Spleen (tissue), 11 donors: ENCODE results near the gene CCDC141. TPM values are rescaled to one million over a fixed set of nuclear protein-coding genes. Genes with fewer than 3 reads are reported as not detected.

Source experiments
- DNase-seq: peaks from one replicate; pipeline ENCODE4 v3.0.0-alpha.2; 2020
- H3K27ac ChIP-seq, 8 donors: fragments of 200-600 bp; sonication (generic) in 7 of 8; 1 replicate in 4 of 8; 2 replicates in 4 of 8; pipeline versions ENCODE4 v1.5.0 to v1.8.0; 2016 to 2021; ENCODE audit warnings: inconsistent platforms in 4 of 8, mild to moderate bottlenecking in 4 of 8, moderate library complexity in 1 of 8
- H3K27me3 ChIP-seq, 7 donors: fragments of 200-600 bp; sonication (generic) in 6 of 7; replicated peaks in 1 of 7; 1 replicate in 4 of 7; 2 replicates in 3 of 7; pipeline versions ENCODE4 v1.5.0 to v1.8.0; 2016 to 2021; ENCODE audit warnings: inconsistent platforms in 3 of 7, mild to moderate bottlenecking in 1 of 7
- H3K36me3 ChIP-seq, 6 donors: fragments of 200-600 bp; sonication (generic) in 5 of 6; 1 replicate in 4 of 6; 2 replicates in 2 of 6; pipeline versions ENCODE4 v1.5.0 to v1.8.0; 2016 to 2021; ENCODE audit warnings: inconsistent platforms in 2 of 6
- H3K4me1 ChIP-seq, 6 donors: fragments of 200-600 bp; sonication (generic) in 5 of 6; 1 replicate in 3 of 6; 2 replicates in 3 of 6; pipeline versions ENCODE4 v1.5.0 to v1.8.0; 2016 to 2021; ENCODE audit warnings: inconsistent platforms in 3 of 6
- H3K4me3 ChIP-seq, 8 donors: fragments of 200-600 bp; sonication (generic) in 7 of 8; 1 replicate in 4 of 8; 2 replicates in 4 of 8; pipeline versions ENCODE4 v1.5.0 to v1.8.0; 2016 to 2021; ENCODE audit warnings: inconsistent platforms in 4 of 8, mild to moderate bottlenecking in 4 of 8, moderate library complexity in 2 of 8
- H3K9me3 ChIP-seq, 8 donors: fragments of 200-600 bp; sonication (generic) in 7 of 8; 1 replicate in 4 of 8; 2 replicates in 4 of 8; pipeline versions ENCODE4 v1.5.0 to v1.8.0; 2016 to 2021; ENCODE audit warnings: inconsistent platforms in 4 of 8
- CTCF ChIP-seq, 11 experiments: fragments of 200-600 bp in 7 of 11; fragments of 450-650 bp in 4 of 11; sonication (generic) in 4 of 11; IDR thresholded peaks in 8 of 11; conservative IDR thresholded peaks in 3 of 11; 1 replicate in 7 of 11; 2 replicates in 4 of 11; pipeline versions ENCODE4 v1.4.0 to v1.8.0; 2016 to 2021; ENCODE audit warnings: antibody characterized with exemption in 11 of 11, inconsistent platforms in 4 of 11, mild to moderate bottlenecking in 1 of 11
- POLR2A ChIP-seq, 3 donors: fragments of 450-650 bp; IDR thresholded peaks; one replicate each; pipeline ENCODE4 v1.5.1; 2017; ENCODE audit warnings: antibody characterized with exemption in 3 of 3, mild to moderate bottlenecking in 1 of 3
- POLR2AphosphoS5 ChIP-seq, 3 donors: sonication (generic); formaldehyde crosslinking; IDR thresholded peaks; one replicate each; pipeline ENCODE4 v1.5.1; 2017; ENCODE audit warnings: antibody characterized with exemption in 3 of 3
- WGBS, 5 donors: extraction: QIAGEN DNeasy Blood & Tissue Kit in 3 of 5; methylation state at CpG; one replicate each; pipeline versions ENCODE4 v1.1.5 to v1.1.7; 2013 to 2018; 5-methylcytosine and 5-hydroxymethylcytosine counted together
- intact Hi-C: fragments of 100-400 bp; cut with DNase I; formaldehyde crosslinking; loops from one replicate; pipeline ENCODE4 v1.15.0; 2023; ENCODE audit warnings: low total_unique reads
- polyA plus RNA-seq, 3 donors: library from polyadenylated mRNA; stranded (reverse); fragments of 200-250 nt; gene quantifications; one replicate each; pipeline ENCODE4 v1.2.1, GENCODE V29; 2013
- total RNA-seq, 7 donors: library from RNA; depleted of rRNA in 3 of 7; stranded (reverse); fragments of >200 nt in 3 of 7; fragmentation: NEBNext Ultra II Directional in 4 of 7; extraction: Animal tissue kit (Norgen Biotek cat#: 25700) in 4 of 7; gene quantifications; one replicate each; pipeline versions ENCODE4 v1.1.0 to v1.2.1, GENCODE V29; 2016 to 2021
- donor health status: healthy with polysubstance abuse.
- donor health status: DM: no; HTN: no; CAD: no; lungs with moderate emphysema.
- donor health status: DM: no; HTN: no; CAD: no.
- donor health status: Bipolar disorder and iron deficiency.
- donor health status: healthy.
- donor health status: DM: no; HTN: no; CAD: no.
- donor health status: DM: yes; HTN: yes; CAD: no.

CCDC141 gene
- total and polyA plus RNA-seq, 10 donors = 0.29 to 21.3 (median 11.4) TPM

GRCh38 chr2:179024445-179024844 lies 25.5 kb downstream of the CCDC141 start:
- TF ChIP-seq CTCF (IDR thresholded peaks at IDR 0.05 in 8 of 11, conservative IDR thresholded peaks at IDR 0.05 in 3 of 11) = no peak
- H3K27ac ChIP-seq = peak overlapping the region in 5 of 8 donors; percentile 22 to 64 (median 50)
- H3K9me3 ChIP-seq = peaks cover 0 to 23% (median 9%) of the 10 kb centered on the region in 8 donors
- H3K36me3 ChIP-seq = no peaks in the 10 kb centered on the region
- WGBS, 5 donors = 31 to 46% (median 31%) methylated on average over 2 of the region's 2 CpGs
- DNase-seq = no peak
- H3K27me3 ChIP-seq = no peaks in the 10 kb centered on the region
- intact Hi-C loops = no loop called here
- no peak overlapping the region for H3K4me3 ChIP-seq
- peaks cover 0 to 26% (median 0%) of the 10 kb centered on the region in 6 donors for H3K4me1 ChIP-seq

DNA sequence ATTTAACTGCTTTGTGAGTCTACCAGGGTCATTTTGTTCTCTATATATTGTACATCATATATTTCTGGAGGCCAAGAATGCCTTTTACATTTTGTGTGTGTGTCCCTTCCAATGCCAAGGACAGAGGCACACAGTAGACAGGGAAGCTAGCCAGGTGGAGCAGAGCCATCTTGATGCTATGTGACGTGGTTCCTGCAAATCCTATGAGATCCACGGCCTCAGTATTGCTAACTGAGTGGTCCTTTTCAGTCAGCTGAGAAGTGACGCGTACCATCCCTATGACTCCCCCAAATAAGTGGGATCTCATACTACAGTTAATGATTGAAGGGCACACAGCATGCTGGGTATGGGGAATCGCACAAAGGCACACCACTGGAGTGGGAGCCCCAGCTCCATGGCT lies 27.3 kb downstream of the CCDC141 start:
- intact Hi-C loops = no loop called here
- Histone ChIP-seq H3K27me3 (no peaks in the 10 kb centered on the region), H3K4me1 (peaks cover 0 to 26% (median 0%) of the 10 kb centered on the region in 6 donors), H3K4me3 (no peak overlapping the region), H3K9me3 (peaks cover 0 to 16% (median 5%) of the 10 kb centered on the region in 8 donors), H3K36me3 (no peaks in the 10 kb centered on the region), H3K27ac (no peak overlapping the region)
- 89 to 94% (median 92%) methylated on average over 5 of the region's 5 CpGs for WGBS, 5 donors
- DNase-seq = no peak
- TF ChIP-seq POLR2AphosphoS5 (IDR thresholded peaks at IDR 0.05) (no peak), CTCF (IDR thresholded peaks at IDR 0.05 in 8 of 11, conservative IDR thresholded peaks at IDR 0.05 in 3 of 11) (no peak), POLR2A (IDR thresholded peaks at IDR 0.05) (no peak)

- intact Hi-C loops = no loop called here
- no peak for DNase-seq
- Histone ChIP-seq H3K9me3 (peaks cover 0 to 3% (median 0%) of the 10 kb centered on the region in 8 donors), H3K36me3 (no peaks in the 10 kb centered on the region), H3K27me3 (no peaks in the 10 kb centered on the region), H3K4me1 (peaks cover 0 to 26% (median 0%) of the 10 kb centered on the region in 6 donors), H3K27ac (peak overlapping the region in 2 of 8 donors; percentile 5 to 22), H3K4me3 (no peak overlapping the region)
- 45 to 75% (median 54%) methylated on average over 2 of the region's 2 CpGs for WGBS, 5 donors
- TF ChIP-seq CTCF (IDR thresholded peaks at IDR 0.05 in 8 of 11, conservative IDR thresholded peaks at IDR 0.05 in 3 of 11) = no peak
- no peak for TF ChIP-seq POLR2AphosphoS5 (IDR thresholded peaks at IDR 0.05)
- TF ChIP-seq POLR2A (IDR thresholded peaks at IDR 0.05) = no peak
Observed at GRCh38 chr2:179021258-179021657, 28.7 kb downstream of the CCDC141 start.

GRCh38 chr2:179020156-179020750 lies 29.7 kb downstream of the CCDC141 start:
- H3K27me3 ChIP-seq = no peaks in the 10 kb centered on the region
- DNase-seq = no peak

More at GRCh38 chr2:179020156-179020750, 29.7 kb downstream of the CCDC141 start:
- no peaks in the 10 kb centered on the region for H3K36me3 ChIP-seq
- WGBS, 5 donors = 50 to 72% (median 68%) methylated on average over 3 of the region's 3 CpGs
- H3K4me1 ChIP-seq = peaks cover 0 to 26% (median 0%) of the 10 kb centered on the region in 6 donors
- TF ChIP-seq CTCF (IDR thresholded peaks at IDR 0.05 in 8 of 11, conservative IDR thresholded peaks at IDR 0.05 in 3 of 11) (peak in 8 of 11 experiments; percentile 16 to 60 (median 40)), POLR2A (IDR thresholded peaks at IDR 0.05) (no peak)
- H3K27ac ChIP-seq = peak overlapping the region in 1 of 8 donors; percentile 5
- H3K4me3 ChIP-seq = no peak overlapping the region
- H3K9me3 ChIP-seq = no peaks in the 10 kb centered on the region
- intact Hi-C loops = no loop called here
